Activated CD8-positive, alpha-beta memory T cell treated with anti-CD3 and anti-CD28 coated beads for 36 hours (primary cell): Measurements from ENCODE around the gene KRTAP24-1. TPM values are rescaled to one million over a fixed set of nuclear protein-coding genes. Genes with fewer than 3 reads are reported as not detected.

Experiments
- CTCF ChIA-PET: fragments of 350-600 bp; sonication (Branson Sonifier 250); formaldehyde crosslinking; loops from one replicate; lab custom pipeline; 2021; ENCODE audit warnings: antibody characterized with exemption; lab: Charles Lee
- POLR2A ChIA-PET: fragments of 350-600 bp; sonication (Branson Sonifier 250); formaldehyde crosslinking; loops from one replicate; lab custom pipeline; 2021; ENCODE audit warnings: antibody characterized with exemption; lab: Charles Lee
- total RNA-seq, 2 experiments: library from RNA; stranded (reverse); gene quantifications; one replicate each; pipeline ENCODE4 v1.2.3, GENCODE V29; 2021

The KRTAP24-1 gene, protein sequence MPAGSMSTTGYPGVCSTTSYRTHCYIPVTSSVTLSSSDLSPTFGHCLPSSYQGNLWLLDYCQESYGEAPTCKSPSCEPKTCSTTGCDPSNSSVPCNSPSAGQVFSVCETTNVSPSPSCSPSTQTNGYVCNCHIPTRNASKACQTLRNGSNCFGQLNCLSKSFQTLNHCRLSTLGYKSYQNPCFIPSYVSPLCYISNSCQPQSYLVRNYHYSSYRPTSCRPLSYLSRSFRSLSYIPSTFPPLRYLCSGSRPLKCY
- not detected for total RNA-seq

DNA sequence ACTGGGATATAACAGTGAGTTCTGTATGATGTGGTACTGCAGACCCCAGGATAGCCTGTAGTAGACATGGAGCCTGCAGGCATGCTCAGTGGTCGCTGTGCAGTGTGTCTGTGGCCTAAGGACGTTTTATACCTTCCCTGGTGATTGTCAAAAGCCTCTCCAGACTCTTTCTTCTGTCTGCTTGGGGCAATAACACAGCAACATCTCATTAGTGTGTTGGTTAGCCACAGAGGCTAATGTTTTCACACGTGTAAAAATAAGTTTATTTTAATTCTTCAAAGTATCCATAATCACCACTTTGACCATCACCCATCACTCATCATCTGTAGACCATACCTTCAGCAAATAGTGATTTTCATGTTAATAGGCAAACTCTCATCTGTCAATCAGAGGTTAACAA lies at the start of gene KRTAP24-1:
Gene KRTAP24-1, minus strand, starts transcription at position 101 of the 400 bp plus-strand sequence. Its CDS starts 18 bp downstream, at position 83.
- ChIA-PET CTCF (no interaction called here), POLR2A (no interaction called here)

DNA sequence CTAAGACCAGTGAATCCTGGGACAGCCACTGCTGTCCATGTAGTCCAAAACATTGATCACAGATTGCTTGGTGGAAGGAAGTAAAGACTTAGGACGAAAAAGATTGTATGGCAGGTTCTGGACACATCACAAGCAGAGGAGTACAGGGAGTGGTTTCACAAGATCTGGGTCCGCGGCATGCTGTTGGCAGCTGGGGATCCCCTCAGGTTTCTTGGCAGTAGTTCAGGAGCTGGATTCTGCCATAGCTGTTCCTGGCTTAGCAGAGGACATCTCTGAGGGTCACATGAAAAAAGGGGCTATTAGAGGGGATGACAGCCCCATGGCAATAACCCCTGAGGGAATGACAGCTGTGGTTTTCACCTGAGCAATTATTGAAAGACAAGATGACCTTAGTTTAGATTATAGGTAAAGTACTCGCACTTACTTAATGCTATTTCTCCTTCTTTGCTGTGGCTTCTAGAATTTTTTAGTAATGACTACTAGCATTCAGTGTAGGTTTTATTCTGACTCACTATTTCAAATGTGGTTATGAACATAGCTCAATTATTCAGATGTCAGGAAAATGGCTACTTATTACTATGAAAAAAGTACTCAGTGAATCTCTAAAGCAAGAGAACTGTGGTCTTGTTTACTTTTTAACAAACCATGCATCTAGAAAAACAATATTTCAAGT lies 46.6 kb upstream of the KRTAP24-1 start:
- ChIA-PET POLR2A (no interaction called here), CTCF (no interaction called here)

DNA sequence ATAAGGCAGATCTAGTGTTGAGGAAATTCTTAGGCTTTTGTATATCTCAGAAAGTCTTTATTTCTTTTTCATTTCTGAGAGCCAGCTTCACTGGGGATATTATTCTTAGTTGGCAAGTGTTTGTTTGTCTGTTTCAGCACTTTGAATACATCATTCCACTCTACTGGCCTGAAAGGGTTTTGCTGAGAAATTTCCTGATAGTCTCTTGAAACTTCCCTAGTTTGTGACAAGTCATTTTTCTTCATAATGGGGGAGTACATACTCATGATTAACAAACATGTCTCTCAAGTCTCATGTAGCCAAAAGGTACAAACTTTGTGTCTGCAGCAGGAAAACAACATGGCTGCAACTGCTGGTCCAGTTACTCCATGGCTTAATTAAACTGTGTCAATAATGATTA lies 43.6 kb upstream of the KRTAP24-1 start:
- ChIA-PET POLR2A (no interaction called here), CTCF (no interaction called here)

DNA sequence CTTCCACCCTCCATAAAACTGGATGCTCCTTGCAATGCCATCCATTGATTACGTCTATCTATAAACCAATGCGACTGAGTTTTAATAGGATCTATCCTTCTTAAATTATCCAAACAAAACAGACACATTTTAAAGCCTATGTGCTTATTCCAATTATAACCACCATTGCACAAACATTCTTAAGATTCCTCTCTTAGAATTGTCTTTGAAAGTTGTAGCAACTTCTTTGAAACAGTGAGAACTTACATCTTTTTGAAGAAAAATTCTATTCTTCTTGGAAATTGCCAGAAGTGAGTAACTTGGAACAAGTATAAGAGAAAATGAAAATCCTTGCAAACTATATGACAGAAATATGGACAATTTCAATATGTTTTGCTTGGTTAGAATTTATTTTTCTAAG lies 37.5 kb upstream of the KRTAP24-1 start, which contains the start of gene KRTAP26-1:
Gene KRTAP26-1, minus strand, starts transcription at position 101 of the 400 bp plus-strand sequence. CDS start 280 bp downstream, outside the sequence.
- CTCF ChIA-PET: no interaction called here
- POLR2A ChIA-PET: no interaction called here

DNA sequence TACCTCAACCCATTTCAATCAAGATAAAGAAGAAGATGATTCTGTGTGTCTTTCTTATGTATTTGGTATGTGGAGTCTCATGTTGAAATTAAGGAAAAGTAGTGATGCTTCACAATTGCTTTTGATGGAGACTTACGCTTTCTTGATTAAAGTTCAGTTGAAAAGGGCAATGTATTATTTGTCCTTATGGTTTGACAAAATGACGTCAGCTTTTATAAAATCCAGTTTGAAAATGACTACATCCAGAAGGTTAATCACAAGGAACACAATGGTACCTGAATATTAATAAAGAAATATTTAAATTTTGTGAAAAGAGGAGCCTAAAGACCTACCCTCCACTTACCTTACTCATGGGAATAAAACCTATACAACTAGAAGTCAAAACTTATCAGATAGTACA lies 33.0 kb upstream of the KRTAP24-1 start:
- ChIA-PET CTCF (no interaction called here), POLR2A (no interaction called here)

DNA sequence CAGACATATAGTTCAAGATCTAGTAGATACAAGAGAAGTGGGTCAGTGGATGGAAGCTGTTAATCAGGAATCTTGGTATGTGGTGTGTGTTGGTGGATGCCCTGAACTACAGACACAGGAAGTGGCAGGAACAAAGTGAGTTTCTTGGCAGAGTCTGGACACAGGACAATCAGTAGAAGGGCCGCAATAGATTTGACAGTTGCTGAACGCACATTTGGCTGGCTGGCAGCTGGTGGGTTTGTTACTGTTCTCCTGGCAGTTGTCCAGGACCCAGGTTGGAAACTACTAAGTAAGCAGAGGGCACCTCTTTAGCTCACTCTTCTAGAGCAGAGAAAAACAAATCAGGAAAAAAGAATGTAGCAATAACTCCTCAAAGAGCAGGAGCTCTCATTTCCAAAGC lies 24.1 kb upstream of the KRTAP24-1 start:
- ChIA-PET POLR2A (no interaction called here), CTCF (no interaction called here)

DNA sequence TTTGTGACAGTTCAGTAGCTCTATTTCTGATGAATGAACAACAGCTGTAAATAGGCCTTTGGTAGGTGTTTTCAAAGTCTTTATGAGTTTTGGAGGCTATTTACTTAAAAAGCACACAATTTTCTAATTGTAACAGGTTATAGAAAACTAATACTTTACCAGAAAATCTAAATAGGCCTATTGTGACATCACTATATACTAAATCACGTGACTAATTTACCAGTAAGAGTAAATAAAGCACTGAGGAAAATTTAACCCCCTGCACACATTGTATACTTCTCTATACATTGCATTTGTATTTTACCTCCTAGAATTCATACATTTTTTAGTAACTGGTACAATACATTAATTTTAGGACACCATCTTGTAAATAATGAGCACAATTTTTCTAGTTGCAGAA lies 22.4 kb upstream of the KRTAP24-1 start:
- ChIA-PET CTCF (no interaction called here), POLR2A (no interaction called here)

DNA sequence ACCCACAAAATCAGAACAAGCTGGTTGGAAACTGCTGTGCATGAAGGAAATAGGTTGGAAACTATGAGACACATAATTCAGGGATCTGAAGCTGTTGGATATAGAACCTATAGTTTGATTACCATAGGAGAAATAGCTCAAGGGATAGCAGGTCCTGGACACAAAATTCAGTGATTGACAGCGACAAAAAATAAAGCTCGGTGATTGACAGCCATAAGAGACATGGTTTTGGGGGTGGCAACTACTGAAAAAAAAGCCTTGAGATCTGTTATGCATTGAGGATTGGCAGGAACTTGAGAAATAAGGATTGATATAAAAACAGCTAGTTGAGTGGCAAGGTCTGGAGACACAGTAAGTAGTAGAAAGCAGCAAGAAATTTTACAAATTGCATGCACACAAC lies 6.5 kb upstream of the KRTAP24-1 start, which contains the start of gene KRTAP25-1:
Gene KRTAP25-1, minus strand, starts transcription at position 300 of the 400 bp plus-strand sequence. Its CDS starts 24 bp downstream, at position 276.
- ChIA-PET CTCF (no interaction called here), POLR2A (no interaction called here)

DNA sequence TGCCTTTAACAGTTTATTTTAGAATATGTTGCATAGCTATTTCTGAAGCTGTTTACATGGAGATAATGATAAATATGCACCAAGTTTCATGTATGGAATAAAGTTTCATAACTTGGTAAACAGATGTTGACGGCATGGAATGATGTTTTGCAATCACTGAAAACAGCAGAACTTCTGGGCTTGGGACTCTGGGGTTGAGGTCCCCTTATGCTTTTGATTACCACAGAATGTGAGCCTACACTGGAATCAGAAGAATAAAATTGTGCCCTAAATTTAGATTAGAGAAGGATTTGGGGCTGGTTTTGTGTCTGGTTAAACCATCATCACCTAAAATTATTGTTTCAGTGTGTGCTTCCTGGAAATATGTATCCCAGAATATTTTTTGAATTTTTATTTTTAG lies 11.1 kb downstream of the KRTAP24-1 start:
- CTCF ChIA-PET: no interaction called here
- POLR2A ChIA-PET: no interaction called here

DNA sequence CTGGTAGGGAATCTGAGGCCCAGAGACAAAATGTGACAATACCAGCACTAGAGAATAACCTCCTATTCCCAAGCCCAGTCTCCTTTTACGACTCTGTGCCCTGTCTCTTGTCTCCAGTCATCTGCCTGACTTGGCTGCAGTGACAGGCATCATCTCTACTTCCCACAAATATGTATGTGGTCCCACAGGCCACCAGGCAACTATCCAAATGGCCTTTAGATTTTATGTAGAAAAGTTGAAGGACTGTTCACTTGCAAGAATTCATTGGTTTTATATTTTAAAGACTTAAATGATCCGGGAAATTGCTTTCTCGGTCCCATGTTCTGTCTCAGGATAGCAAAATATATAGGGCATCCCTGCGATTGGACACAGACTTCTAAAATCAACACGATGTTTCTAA lies 11.6 kb downstream of the KRTAP24-1 start:
- CTCF ChIA-PET: no interaction called here
- POLR2A ChIA-PET: no interaction called here

DNA sequence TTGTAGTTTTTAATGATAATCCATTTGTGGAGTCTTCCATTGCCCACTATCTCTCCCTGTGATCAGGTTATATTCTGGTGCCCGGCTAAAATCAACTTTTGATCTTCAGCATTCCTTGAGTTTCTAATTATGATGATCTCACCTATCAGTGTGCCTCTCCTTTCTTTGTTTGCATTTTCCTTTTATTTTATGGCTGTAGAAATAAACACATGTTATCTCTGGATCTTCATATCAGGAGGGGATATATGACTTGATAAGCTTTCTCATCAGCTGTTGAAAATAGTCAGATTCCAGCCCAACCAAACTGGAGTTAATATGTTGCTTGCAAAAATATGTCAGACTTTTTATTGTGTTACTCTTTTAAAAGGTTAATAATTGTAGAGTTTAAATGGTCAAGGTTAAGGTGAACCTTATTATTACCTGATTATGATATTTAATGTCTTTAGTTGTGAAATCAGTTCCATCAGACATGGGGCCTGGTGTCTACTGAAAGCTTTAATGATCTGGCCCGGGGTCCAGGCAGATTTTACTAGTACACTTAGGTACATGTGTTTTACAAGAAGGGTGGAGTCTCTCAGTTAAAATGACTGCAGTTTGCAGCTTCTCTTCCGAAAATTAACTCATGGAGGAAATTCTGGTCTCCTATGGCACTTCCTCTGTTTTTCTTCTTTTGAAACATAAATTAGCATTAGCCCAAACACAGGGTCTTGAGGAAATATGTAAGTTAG lies 12.8 kb downstream of the KRTAP24-1 start:
- POLR2A ChIA-PET: no interaction called here
- CTCF ChIA-PET: no interaction called here

DNA sequence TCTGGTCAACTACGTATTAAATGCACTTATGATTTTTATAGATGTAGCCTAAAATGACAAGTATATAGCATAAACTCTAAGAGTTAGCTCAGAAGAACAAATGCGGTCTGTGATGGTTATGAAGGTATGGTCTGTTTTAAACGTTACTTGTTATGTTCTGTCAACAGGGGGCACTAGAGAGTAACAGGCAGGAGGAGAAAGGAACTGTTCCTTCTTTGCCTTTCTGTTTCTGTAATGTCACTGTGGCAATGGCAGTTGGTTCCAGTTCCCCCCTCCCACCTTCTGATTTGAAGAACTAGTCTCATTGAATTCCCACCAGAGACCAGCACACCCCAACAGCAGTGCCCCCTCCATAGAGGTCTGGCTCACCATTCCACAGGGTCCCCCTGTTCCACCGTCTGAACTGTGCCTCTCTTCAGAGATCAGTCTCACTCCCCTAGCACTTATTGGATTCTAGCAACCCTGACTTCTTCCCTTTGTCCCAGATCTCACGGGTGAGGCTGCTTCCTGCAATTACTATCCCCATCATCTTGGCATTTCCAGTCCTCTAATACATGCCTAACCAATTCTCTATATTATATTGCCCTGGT lies 14.0 kb downstream of the KRTAP24-1 start:
- POLR2A ChIA-PET: no interaction called here
- CTCF ChIA-PET: no interaction called here

DNA sequence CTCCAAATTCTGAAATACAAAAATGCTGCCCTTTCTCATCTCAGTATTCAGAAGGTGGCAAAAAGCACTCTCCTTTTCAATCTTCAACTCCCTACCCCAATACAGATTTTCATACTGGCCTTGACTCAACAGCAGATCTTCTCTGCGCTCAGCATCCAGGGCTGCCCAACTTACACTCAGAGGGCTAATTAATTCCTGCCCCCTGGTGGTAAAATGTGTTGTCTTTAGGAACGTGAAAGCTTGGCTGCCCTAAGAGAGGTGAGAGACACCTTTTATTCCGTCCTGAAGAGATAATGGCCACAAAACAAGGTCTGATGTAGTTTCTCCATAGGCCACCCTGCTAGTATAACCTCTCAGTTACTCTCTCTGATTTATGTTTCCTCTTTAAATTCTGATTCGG lies 25.0 kb downstream of the KRTAP24-1 start:
- ChIA-PET CTCF (no interaction called here), POLR2A (no interaction called here)

DNA sequence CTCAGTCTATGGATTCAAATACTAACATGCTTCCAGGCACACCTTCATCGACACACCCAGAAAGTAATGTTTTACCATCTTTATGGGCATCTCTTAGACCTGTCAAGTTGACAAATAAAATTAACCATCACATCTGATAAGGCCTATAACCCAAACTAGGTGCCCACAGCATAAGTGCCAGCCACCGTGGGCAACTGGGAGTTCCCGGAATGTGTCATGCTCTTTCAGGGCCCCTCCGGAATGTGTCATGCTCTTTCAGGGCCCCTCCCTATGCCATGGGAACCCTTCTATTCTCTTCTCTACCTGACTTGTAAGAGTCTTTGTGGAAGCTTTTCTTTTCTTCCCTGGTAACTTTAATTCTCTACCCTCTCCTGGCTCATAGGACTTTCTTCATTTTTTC lies 26.6 kb downstream of the KRTAP24-1 start:
- ChIA-PET CTCF (interaction anchor here (1.1 kb wide), 1 partner anchor 12 kb away, joined by 3 read pairs; no protein-coding TSS in a partner anchor), POLR2A (no interaction called here)

DNA sequence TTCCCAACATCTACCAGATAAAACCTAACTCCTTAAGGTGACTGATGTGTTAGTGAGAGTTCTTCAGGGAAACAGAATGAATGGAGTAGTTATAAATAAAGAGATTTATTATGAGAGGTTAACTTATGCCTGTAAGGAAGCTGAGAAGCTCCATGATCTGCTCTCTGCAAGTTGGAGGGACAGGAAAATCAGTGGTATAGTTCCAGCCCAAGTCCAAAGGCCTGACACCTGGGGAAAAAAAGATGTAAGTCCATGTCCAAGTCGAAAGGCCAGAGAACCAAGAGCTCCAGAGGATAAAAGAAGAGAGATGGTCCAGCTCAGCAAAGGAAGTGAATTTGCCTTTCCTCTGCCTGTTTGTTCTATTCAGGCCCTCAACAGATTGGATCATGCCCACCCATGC lies 27.1 kb downstream of the KRTAP24-1 start:
- CTCF ChIA-PET: interaction anchor here (1.1 kb wide), 1 partner anchor 11 kb away, joined by 3 read pairs; no protein-coding TSS in a partner anchor

DNA sequence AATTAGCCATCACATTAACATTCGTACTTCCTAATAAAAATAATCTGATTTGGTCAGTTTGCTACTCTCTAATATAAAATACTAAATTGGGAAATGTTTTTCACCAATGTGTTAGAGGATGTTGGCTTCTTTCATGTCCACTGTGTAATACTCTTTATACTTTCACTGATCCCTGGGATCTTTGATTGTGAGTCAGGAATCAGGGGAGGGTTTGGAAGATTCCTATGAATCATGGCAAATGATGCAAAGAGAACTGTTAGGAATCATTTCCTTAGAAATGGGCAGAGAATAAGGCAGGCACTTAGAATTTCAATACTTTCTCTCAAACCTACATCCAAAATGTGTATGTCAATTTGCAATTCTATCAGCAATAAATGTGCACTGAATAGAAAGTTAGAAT lies 31.0 kb downstream of the KRTAP24-1 start:
- ChIA-PET POLR2A (no interaction called here), CTCF (no interaction called here)

More for the DNA sequence above, 27.1 kb downstream of the KRTAP24-1 start:
- POLR2A ChIA-PET: no interaction called here

DNA sequence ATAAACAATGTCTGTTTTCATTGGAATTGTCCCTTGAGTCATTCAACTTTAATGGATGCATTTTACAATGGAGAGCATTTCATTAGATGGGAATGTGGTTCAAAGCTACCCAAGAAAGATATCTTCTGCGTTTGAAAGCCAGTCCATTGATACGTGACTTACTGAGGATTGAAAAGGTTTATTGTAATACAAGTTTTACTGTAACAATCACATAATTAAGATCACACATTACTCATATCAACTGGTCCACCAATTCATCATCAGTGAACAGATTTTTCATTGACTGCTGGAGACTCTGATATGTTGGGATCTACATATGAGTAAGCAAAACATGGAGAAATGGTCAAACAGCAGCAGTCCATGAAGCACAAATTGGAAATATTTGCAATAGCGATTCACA lies 32.8 kb downstream of the KRTAP24-1 start:
- CTCF ChIA-PET: no interaction called here
- POLR2A ChIA-PET: no interaction called here

DNA sequence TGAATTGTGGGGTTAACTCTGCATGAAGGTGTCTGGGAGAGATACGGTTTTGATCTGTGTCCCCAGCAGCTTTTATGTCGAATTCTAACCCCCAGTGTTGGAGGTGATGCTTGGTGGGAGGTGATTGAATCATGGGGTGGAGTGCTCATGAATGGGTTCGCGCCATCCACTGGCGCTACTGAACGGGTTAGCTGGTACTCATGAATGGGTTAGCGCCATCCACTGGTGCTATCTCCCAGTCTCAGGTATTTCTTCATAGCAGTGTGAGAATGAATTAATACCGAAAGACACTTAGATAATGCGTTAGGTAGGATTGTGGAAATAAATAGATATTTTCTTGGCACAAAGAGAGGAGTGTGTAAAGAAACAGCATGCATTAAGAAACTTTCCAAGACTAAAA lies 33.9 kb downstream of the KRTAP24-1 start:
- ChIA-PET CTCF (no interaction called here), POLR2A (no interaction called here)

DNA sequence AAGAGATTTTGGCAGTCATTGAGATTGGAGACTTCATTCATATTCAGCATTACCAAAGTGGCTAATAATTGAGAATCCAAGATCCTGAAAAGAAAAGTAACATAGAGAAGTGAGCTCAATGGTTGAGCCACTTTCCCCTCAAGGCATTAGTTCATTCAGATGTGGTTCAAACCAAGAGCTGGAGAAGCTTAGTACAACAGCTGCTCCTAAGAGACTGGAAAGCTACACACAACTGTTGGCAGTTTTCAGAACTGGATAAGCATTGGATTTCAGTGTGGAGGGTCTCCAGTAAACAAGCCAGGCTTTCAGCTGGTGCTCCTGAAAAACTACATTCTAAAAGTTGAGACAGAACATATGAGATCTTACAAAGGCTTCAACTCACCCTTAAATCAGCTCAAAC lies 37.7 kb downstream of the KRTAP24-1 start:
- ChIA-PET CTCF (no interaction called here), POLR2A (no interaction called here)

DNA sequence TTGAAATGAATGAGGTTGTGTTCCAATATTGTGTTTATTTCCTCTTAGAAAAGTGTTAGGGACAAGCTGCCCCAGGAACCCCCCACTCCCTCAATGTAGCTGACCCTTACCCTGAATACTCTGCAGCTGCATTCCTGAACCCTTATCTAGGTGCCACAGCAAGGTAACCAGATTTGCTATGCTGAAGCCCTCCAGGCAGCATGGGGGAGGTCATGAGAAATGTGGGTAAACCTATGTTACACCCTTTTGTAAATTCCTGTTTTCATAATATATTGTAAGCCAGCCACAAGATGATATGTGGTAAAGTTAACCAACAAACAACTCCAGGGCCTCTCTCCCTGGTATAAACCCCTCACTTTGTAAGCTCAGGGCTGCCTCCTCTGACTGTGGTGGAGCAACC lies 39.1 kb downstream of the KRTAP24-1 start:
- ChIA-PET POLR2A (no interaction called here), CTCF (interaction anchor here (1.2 kb wide), 1 partner anchor 12 kb away, joined by 3 read pairs; no protein-coding TSS in a partner anchor)
